Gastrocnemius medialis (tissue), 4 donors: ENCODE results near the gene ARNT2. TPM values are rescaled to one million over a fixed set of nuclear protein-coding genes. Genes with fewer than 3 reads are reported as not detected.

Experiments used
- ATAC-seq, 2 donors: fragments of 150-250 bp; one replicate each; pipeline ENCODE4 v1.9.1; 2016
- DNase-seq, 2 donors: peaks; one replicate each; pipeline ENCODE4 v3.0.0-alpha.2; 2019
- H3K27ac ChIP-seq, 4 donors: fragments of 200-600 bp; sonication (generic); 1 replicate in 1 of 4; 2 replicates in 3 of 4; pipeline ENCODE4 v1.5.1; 2016 to 2018; ENCODE audit warnings: mild to moderate bottlenecking in 2 of 4, moderate library complexity in 1 of 4
- H3K27me3 ChIP-seq, 3 donors: fragments of 200-600 bp; sonication (generic) in 2 of 3; 1 replicate in 1 of 3; 2 replicates in 2 of 3; pipeline versions ENCODE4 v1.5.1 to v1.6.0; 2016 to 2019; ENCODE audit warnings: mild to moderate bottlenecking in 1 of 3, moderate library complexity in 1 of 3
- H3K36me3 ChIP-seq, 2 donors: fragments of 200-600 bp; sonication (generic) in 1 of 2; one replicate each; pipeline ENCODE4 v1.5.1; 2017 to 2018
- H3K4me1 ChIP-seq, 2 donors: fragments of 200-600 bp; sonication (generic) in 1 of 2; one replicate each; pipeline ENCODE4 v1.5.1; 2016 to 2017; ENCODE audit warnings: mild to moderate bottlenecking in 2 of 2
- H3K4me3 ChIP-seq, 4 donors: fragments of 200-600 bp; sonication (generic) in 3 of 4; 1 replicate in 1 of 4; 2 replicates in 3 of 4; pipeline ENCODE4 v1.5.1; 2016 to 2019; ENCODE audit warnings: mild to moderate bottlenecking in 2 of 4
- H3K9me3 ChIP-seq, 3 donors: fragments of 200-600 bp; sonication (generic) in 2 of 3; 1 replicate in 1 of 3; 2 replicates in 2 of 3; pipeline ENCODE4 v1.5.1; 2016 to 2019
- POLR2A ChIP-seq, 2 donors: fragments of 450-650 bp; IDR thresholded peaks; one replicate each; pipeline ENCODE4 v1.6.1; 2017; ENCODE audit warnings: antibody characterized with exemption in 2 of 2, mild to moderate bottlenecking in 2 of 2, moderate library complexity in 2 of 2
- in situ Hi-C, 4 donors: fragments of 200-750 bp; cut with MboI; loops; one replicate each; pipeline versions ENCODE4 v1.15.0 to v1.8.0; 2017; ENCODE audit warnings: low sequenced_read_pairs in 4 of 4
- intact Hi-C: fragments of 100-400 bp; cut with DNase I; formaldehyde crosslinking; loops from one replicate; pipeline ENCODE4 v1.15.1; 2023; ENCODE audit warnings: low total_unique reads
- total RNA-seq, 4 donors: library from RNA; depleted of rRNA; stranded (reverse); fragments of >200 nt; gene quantifications; one replicate each; pipeline versions ENCODE4 v1.1.0 to v1.2.3, GENCODE V29; 2016
- TF ChIP-seq, protein P1 (sequence below), 5 experiments: fragments of 450-650 bp in 3 of 5; fragments of 200-600 bp in 2 of 5; sonication (generic) in 2 of 5; IDR thresholded peaks in 4 of 5; conservative IDR thresholded peaks in 1 of 5; 1 replicate in 4 of 5; 2 replicates in 1 of 5; pipeline ENCODE4 v1.5.1; 2016 to 2019; ENCODE audit warnings: antibody characterized with exemption in 5 of 5, mild to moderate bottlenecking in 3 of 5, moderate library complexity in 3 of 5

Gene ARNT2
- total RNA-seq, 4 donors from 2014 or later: 4.1 to 23.5 (median 6.6) TPM

GRCh38 chr15:80620931-80621330 is 216.7 kb downstream of the ARNT2 start:
- Histone ChIP-seq H3K4me3 (no peak overlapping the region), H3K4me1 (peaks cover 0 to 2% of the 10 kb centered on the region in 2 donors), H3K36me3 (no peaks in the 10 kb centered on the region), H3K9me3 (peaks cover 0 to 7% (median 0%) of the 10 kb centered on the region in 3 donors), H3K27ac (no peak overlapping the region), H3K27me3 (peaks cover 0 to 2% (median 0%) of the 10 kb centered on the region in 3 donors)
- ATAC-seq: no peak
- TF ChIP-seq, protein P1, sequence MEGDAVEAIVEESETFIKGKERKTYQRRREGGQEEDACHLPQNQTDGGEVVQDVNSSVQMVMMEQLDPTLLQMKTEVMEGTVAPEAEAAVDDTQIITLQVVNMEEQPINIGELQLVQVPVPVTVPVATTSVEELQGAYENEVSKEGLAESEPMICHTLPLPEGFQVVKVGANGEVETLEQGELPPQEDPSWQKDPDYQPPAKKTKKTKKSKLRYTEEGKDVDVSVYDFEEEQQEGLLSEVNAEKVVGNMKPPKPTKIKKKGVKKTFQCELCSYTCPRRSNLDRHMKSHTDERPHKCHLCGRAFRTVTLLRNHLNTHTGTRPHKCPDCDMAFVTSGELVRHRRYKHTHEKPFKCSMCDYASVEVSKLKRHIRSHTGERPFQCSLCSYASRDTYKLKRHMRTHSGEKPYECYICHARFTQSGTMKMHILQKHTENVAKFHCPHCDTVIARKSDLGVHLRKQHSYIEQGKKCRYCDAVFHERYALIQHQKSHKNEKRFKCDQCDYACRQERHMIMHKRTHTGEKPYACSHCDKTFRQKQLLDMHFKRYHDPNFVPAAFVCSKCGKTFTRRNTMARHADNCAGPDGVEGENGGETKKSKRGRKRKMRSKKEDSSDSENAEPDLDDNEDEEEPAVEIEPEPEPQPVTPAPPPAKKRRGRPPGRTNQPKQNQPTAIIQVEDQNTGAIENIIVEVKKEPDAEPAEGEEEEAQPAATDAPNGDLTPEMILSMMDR (IDR thresholded peaks at IDR 0.05 in 4 of 5, conservative IDR thresholded peaks at IDR 0.05 in 1 of 5): no peak
- no peak for TF ChIP-seq POLR2A (IDR thresholded peaks at IDR 0.05)
- in situ Hi-C loops (no loop called here), intact Hi-C loops (no loop called here)
- no peak for DNase-seq

GRCh38 chr15:80626643-80627120 is 222.5 kb downstream of the ARNT2 start:
- in situ Hi-C loops (no loop called here), intact Hi-C loops (no loop called here)
- peaks cover 0 to 7% (median 0%) of the 10 kb centered on the region in 3 donors for H3K9me3 ChIP-seq

GRCh38 chr15:80629355-80629754 is 225.2 kb downstream of the ARNT2 start:
- Histone ChIP-seq H3K9me3 (no peaks in the 10 kb centered on the region), H3K4me1 (no peaks in the 10 kb centered on the region), H3K4me3 (no peak overlapping the region), H3K36me3 (no peaks in the 10 kb centered on the region), H3K27me3 (no peaks in the 10 kb centered on the region), H3K27ac (no peak overlapping the region)
- intact Hi-C loops (no loop called here), in situ Hi-C loops (no loop called here)
- no peak for ATAC-seq
- no peak for DNase-seq
- TF ChIP-seq POLR2A (IDR thresholded peaks at IDR 0.05): no peak
- TF ChIP-seq, protein P1 (IDR thresholded peaks at IDR 0.05 in 4 of 5, conservative IDR thresholded peaks at IDR 0.05 in 1 of 5): no peak

More at GRCh38 chr15:80626643-80627120, 222.5 kb downstream of the ARNT2 start:
- DNase-seq: no peak
- no peak overlapping the region for H3K27ac ChIP-seq
- peaks cover 0 to 2% (median 0%) of the 10 kb centered on the region in 3 donors for H3K27me3 ChIP-seq
- H3K36me3 ChIP-seq: no peaks in the 10 kb centered on the region
- no peak overlapping the region for H3K4me3 ChIP-seq
- no peak for ATAC-seq
- TF ChIP-seq, protein P1 (IDR thresholded peaks at IDR 0.05 in 4 of 5, conservative IDR thresholded peaks at IDR 0.05 in 1 of 5): no peak
- no peak for TF ChIP-seq POLR2A (IDR thresholded peaks at IDR 0.05)
- H3K4me1 ChIP-seq: no peaks in the 10 kb centered on the region

GRCh38 chr15:80630981-80631380 is 226.8 kb downstream of the ARNT2 start:
- in situ Hi-C loops: no loop called here
- no peaks in the 10 kb centered on the region for H3K9me3 ChIP-seq
- H3K27ac ChIP-seq: no peak overlapping the region
- no peaks in the 10 kb centered on the region for H3K36me3 ChIP-seq
- ATAC-seq: no peak
- intact Hi-C loops: no loop called here
- TF ChIP-seq, protein P1 (IDR thresholded peaks at IDR 0.05 in 4 of 5, conservative IDR thresholded peaks at IDR 0.05 in 1 of 5): no peak
- TF ChIP-seq POLR2A (IDR thresholded peaks at IDR 0.05): no peak
- no peaks in the 10 kb centered on the region for H3K4me1 ChIP-seq
- no peak for DNase-seq
- no peaks in the 10 kb centered on the region for H3K27me3 ChIP-seq
- no peak overlapping the region for H3K4me3 ChIP-seq

GRCh38 chr15:80633221-80633620 is 229.0 kb downstream of the ARNT2 start:
- Histone ChIP-seq H3K4me1 (no peaks in the 10 kb centered on the region), H3K9me3 (no peaks in the 10 kb centered on the region), H3K27ac (no peak overlapping the region), H3K27me3 (no peaks in the 10 kb centered on the region), H3K36me3 (no peaks in the 10 kb centered on the region), H3K4me3 (no peak overlapping the region)
- in situ Hi-C loops: no loop called here
- TF ChIP-seq, protein P1 (IDR thresholded peaks at IDR 0.05 in 4 of 5, conservative IDR thresholded peaks at IDR 0.05 in 1 of 5): no peak
- no peak for TF ChIP-seq POLR2A (IDR thresholded peaks at IDR 0.05)
- ATAC-seq: no peak
- intact Hi-C loops: no loop called here
- DNase-seq: no peak
